Fibroblast of the aortic adventitia (primary cell): Measurements from ENCODE around the gene NOC2L. TPM values are rescaled to one million over a fixed set of nuclear protein-coding genes. Genes with fewer than 3 reads are reported as not detected.

Experiments
- DNase-seq: peaks from one replicate; pipeline ENCODE4 v3.0.0-alpha.2; 2010; ENCODE audit warnings: low read depth
- H3K4me3 ChIP-seq: 2 replicates; pipeline ENCODE4 v1.5.1; 2011; ENCODE audit warnings: low read depth, mild to moderate bottlenecking, control low read depth, low read length, moderate library complexity
- CTCF ChIP-seq: IDR thresholded peaks from 2 replicates; pipeline ENCODE4 v1.5.1; 2011; ENCODE audit warnings: mild to moderate bottlenecking, low read length, control low read depth, inconsistent platforms; ENCODE audit not compliant: insufficient read depth
- total RNA-seq: library from RNA; depleted of rRNA; stranded (reverse); fragments of >200 nt; gene quantifications from 2 replicates; pipeline ENCODE4 v1.2.3, GENCODE V29; 2012; ENCODE audit warnings: low replicate concordance

NOC2L gene
- total RNA-seq, 1 donor, result 54.1 TPM

- no peak for DNase-seq
- no peak for TF ChIP-seq CTCF
- H3K4me3 ChIP-seq, result no peak overlapping the region
Measured at GRCh38 chr1:956636-957035, 2.4 kb downstream of the NOC2L start.

- no peak for DNase-seq
- no peak overlapping the region for H3K4me3 ChIP-seq
Measured at GRCh38 chr1:955474-955873, 3.6 kb downstream of the NOC2L start.

GRCh38 chr1:954927-955326 lies 4.1 kb downstream of the NOC2L start:
- no peak overlapping the region for H3K4me3 ChIP-seq
- TF ChIP-seq CTCF, result no peak
- no peak for DNase-seq

More at GRCh38 chr1:955474-955873, 3.6 kb downstream of the NOC2L start:
- no peak for TF ChIP-seq CTCF

GRCh38 chr1:953524-954320 lies 5.3 kb downstream of the NOC2L start:
- DNase-seq, result no peak
- TF ChIP-seq CTCF, result no peak
- H3K4me3 ChIP-seq, result no peak overlapping the region

GRCh38 chr1:952603-953002 lies 6.5 kb downstream of the NOC2L start:
- no peak for TF ChIP-seq CTCF
- H3K4me3 ChIP-seq, result no peak overlapping the region
- DNase-seq, result no peak

- TF ChIP-seq CTCF, result no peak
Measured at GRCh38 chr1:952201-952600, 6.9 kb downstream of the NOC2L start.

GRCh38 chr1:951364-951763 lies 7.7 kb downstream of the NOC2L start:
- TF ChIP-seq CTCF, result peak; percentile 40
- no peak for DNase-seq
- no peak overlapping the region for H3K4me3 ChIP-seq

More at GRCh38 chr1:952201-952600, 6.9 kb downstream of the NOC2L start:
- no peak for DNase-seq
- H3K4me3 ChIP-seq, result no peak overlapping the region
